Endothelial cell of umbilical vein (primary cell): ENCODE data around the gene DOCK6. TPM values are rescaled to one million over a fixed set of nuclear protein-coding genes. Genes with fewer than 3 reads are reported as not detected.

Experiments used
- BruUV-seq: library from RNA; stranded (reverse); fragments of 400-500 nt; replicated peaks from 2 replicates; lab custom pipeline; 2021; lab: Mats Ljungman, UMichigan
- CTCF ChIA-PET: fragments of 300-600, 350-600 bp; sonication (Branson Sonifier 250); formaldehyde crosslinking; loops from one replicate; lab custom pipeline; 2021; ENCODE audit warnings: antibody characterized with exemption, inconsistent platforms; lab: Charles Lee
- POLR2A ChIA-PET: fragments of 300-600, 350-600 bp; sonication (Branson Sonifier 250); formaldehyde crosslinking; loops from one replicate; lab custom pipeline; 2021; ENCODE audit warnings: antibody characterized with exemption, inconsistent platforms; lab: Charles Lee
- DNase-seq: peaks from one replicate; pipeline ENCODE4 v3.0.0-alpha.2; 2011; ENCODE audit warnings: low read depth, low spot score
- FAIRE-seq: peaks from 2 replicates; lab custom pipeline; 2011; peaks lifted over from hg19 to GRCh38; lab: Jason Lieb, UNC
- H2AFZ ChIP-seq: 2 replicates; pipeline ENCODE4 v1.6.0; 2012; ENCODE audit warnings: low read depth, low read length, control low read depth, inconsistent platforms
- H3K27ac ChIP-seq: 2 replicates; pipeline ENCODE4 v1.5.1; 2011; ENCODE audit warnings: low read depth, mild to moderate bottlenecking, control low read depth, low read length, moderate library complexity; ENCODE audit not compliant: insufficient read depth
- H3K27me3 ChIP-seq, 2 experiments: 2 replicates each; pipeline versions ENCODE4 v1.6.0 to v1.6.1; 2011; ENCODE audit warnings: low read length in 2 of 2, mixed read lengths in 1 of 2; ENCODE audit not compliant: control insufficient read depth in 2 of 2, insufficient read depth in 2 of 2
- H3K36me3 ChIP-seq, 2 experiments: 2 replicates in 1 of 2; 3 replicates in 1 of 2; pipeline ENCODE4 v1.5.1; 2011; ENCODE audit warnings: low read length in 2 of 2, mild to moderate bottlenecking in 1 of 2, moderate library complexity in 1 of 2; ENCODE audit not compliant: control insufficient read depth in 2 of 2, insufficient read depth in 2 of 2; ENCODE audit errors: extremely low read depth in 1 of 2
- H3K4me1 ChIP-seq: 3 replicates; pipeline ENCODE4 v1.5.1; 2011; ENCODE audit warnings: mild to moderate bottlenecking, low read length; ENCODE audit not compliant: control insufficient read depth, insufficient read depth; ENCODE audit errors: extremely low read depth
- H3K4me2 ChIP-seq: 2 replicates; pipeline ENCODE4 v1.6.1; 2011; ENCODE audit warnings: low read length, control low read depth, mixed read lengths; ENCODE audit not compliant: insufficient read depth
- H3K4me3 ChIP-seq, 3 experiments: fragments of 200-600 bp in 1 of 3; sonication (generic), shearing (Covaris generic) in 1 of 3; replicated peaks in 1 of 3; 2 replicates each; pipeline ENCODE4 v1.5.1; 2011 to 2016; ENCODE audit warnings: control low read depth in 3 of 3, low read length in 3 of 3, mild to moderate bottlenecking in 2 of 3, inconsistent platforms in 1 of 3, low read depth in 1 of 3, moderate library complexity in 1 of 3; ENCODE audit not compliant: insufficient read depth in 1 of 3
- H3K79me2 ChIP-seq: 2 replicates; pipeline ENCODE4 v1.6.0; 2012; ENCODE audit warnings: low read length, inconsistent platforms; ENCODE audit not compliant: control insufficient read depth, insufficient read depth
- H3K9ac ChIP-seq: replicated peaks from 2 replicates; pipeline ENCODE3; 2011; ENCODE audit warnings: low read length, control low read depth; ENCODE audit not compliant: insufficient read depth; ENCODE audit errors: extremely low read depth
- H3K9me1 ChIP-seq: replicated peaks from 3 replicates; pipeline ENCODE4 v1.6.0; 2011; ENCODE audit warnings: mild to moderate bottlenecking, low read length; ENCODE audit not compliant: control insufficient read depth, insufficient read depth; ENCODE audit errors: extremely low read depth
- H3K9me3 ChIP-seq: replicated peaks from 2 replicates; pipeline ENCODE4 v1.5.1; 2012; ENCODE audit warnings: low read length, inconsistent platforms; ENCODE audit not compliant: control insufficient read depth, insufficient read depth
- H4K20me1 ChIP-seq: replicated peaks from 2 replicates; pipeline ENCODE3; 2011; ENCODE audit warnings: mild to moderate bottlenecking, low read length; ENCODE audit not compliant: control insufficient read depth, insufficient read depth; ENCODE audit errors: extremely low read depth
- EZH2 ChIP-seq: IDR thresholded peaks from 2 replicates; pipeline ENCODE4 v1.6.1; 2012; ENCODE audit warnings: borderline replicate concordance, low read depth, mild to moderate bottlenecking, moderate library complexity, low read length, inconsistent platforms; ENCODE audit not compliant: severe bottlenecking
- FOS ChIP-seq: IDR thresholded peaks from 2 replicates; pipeline ENCODE4 v1.6.1; 2011; ENCODE audit warnings: mild to moderate bottlenecking, low read length, moderate library complexity, borderline replicate concordance; ENCODE audit not compliant: insufficient read depth
- GATA2 ChIP-seq: IDR thresholded peaks from 2 replicates; pipeline ENCODE4 v1.7.0; 2011; ENCODE audit warnings: low read depth, mild to moderate bottlenecking, moderate library complexity, mixed read lengths, low read length; ENCODE audit not compliant: insufficient read length, insufficient read depth
- JUN ChIP-seq: IDR thresholded peaks from 2 replicates; pipeline ENCODE4 v1.6.1; 2011; ENCODE audit warnings: borderline replicate concordance, low read depth; ENCODE audit not compliant: insufficient read length, insufficient read depth
- MYC ChIP-seq: IDR thresholded peaks from one replicate; pipeline ENCODE4 v1.6.1; 2011; ENCODE audit warnings: mild to moderate bottlenecking, low read depth, low read length
- POLR2A ChIP-seq: IDR thresholded peaks from 2 replicates; pipeline ENCODE4 v1.6.1; 2012; ENCODE audit warnings: low read depth, mild to moderate bottlenecking, control low read depth, low read length
- POLR2AphosphoS5 ChIP-seq: IDR thresholded peaks from 2 replicates; pipeline ENCODE4 v1.6.1; 2012; ENCODE audit warnings: low read depth, mild to moderate bottlenecking, control low read depth, low read length, moderate library complexity; ENCODE audit not compliant: insufficient read depth
- dilution Hi-C: fragments of 300-500 bp; cut with MboI; formaldehyde crosslinking; loops from one replicate; pipeline ENCODE4 v1.15.0; 2019; ENCODE audit warnings: low sequenced_read_pairs; ENCODE audit not compliant: extremely low pct_ligation_motif_present
- intact Hi-C: fragments of 100-400 bp; cut with micrococcal nuclease; formaldehyde crosslinking; loops from one replicate; pipeline ENCODE4 v1.10.0; 2022
- polyA plus RNA-seq, 4 experiments: library from polyadenylated mRNA; depleted of rRNA in 3 of 4; stranded (reverse) in 3 of 4; unstranded in 1 of 4; fragments of >200 nt; gene quantifications; 2 replicates each; pipeline versions ENCODE4 v1.2.1 to v1.2.3, GENCODE V29; 2011 to 2012; ENCODE audit warnings: missing spikeins in 1 of 4
- total RNA-seq: library from RNA; stranded (reverse); gene quantifications from 2 replicates; pipeline ENCODE4 v1.2.3, GENCODE V29; 2021
- TF ChIP-seq, protein P1 (sequence below): IDR thresholded peaks from 2 replicates; pipeline ENCODE4 v1.6.1; 2011; ENCODE audit not compliant: insufficient read depth, insufficient read length
- TF ChIP-seq, protein P2 (sequence below), 2 donors: IDR thresholded peaks; 1 replicate in 1 of 2; 2 replicates in 1 of 2; pipeline ENCODE4 v1.5.1; 2011; ENCODE audit warnings: low read length in 2 of 2, mild to moderate bottlenecking in 2 of 2, moderate library complexity in 2 of 2, control low read depth in 1 of 2, inconsistent platforms in 1 of 2, low read depth in 1 of 2; ENCODE audit not compliant: insufficient read depth in 1 of 2; ENCODE audit errors: extremely low read depth in 1 of 2

Gene DOCK6
- total and polyA plus RNA-seq, 2 donors (not counting 3 experiments of a cell fraction or from before 2014, with no cell fraction given), result 126 to 334 TPM

GRCh38 chr19:11187441-11187840 is 74.9 kb downstream of the DOCK6 start:
- H3K36me3 ChIP-seq, result peaks cover 4 to 16% of the 10 kb centered on the region in 2 experiments
- H3K27ac ChIP-seq, result no peak overlapping the region
- peaks cover 4% of the 10 kb centered on the region for H3K4me1 ChIP-seq
- no peaks in the 10 kb centered on the region for H3K9me1 ChIP-seq
- no peak for FAIRE-seq
- H3K9me3 ChIP-seq, result no peaks in the 10 kb centered on the region
- no peak overlapping the region for H3K9ac ChIP-seq
- dilution Hi-C loops, result no loop called here
- BruUV-seq, result no TSS peak
- CTCF ChIA-PET, result interaction anchor here (0.7 to 5.3 kb wide), 2 partner anchors 11 to 61 kb away, joined by 3 to 25 read pairs; no protein-coding TSS in a partner anchor
- no peak for TF ChIP-seq EZH2
- no peak for TF ChIP-seq JUN
- no peaks in the 10 kb centered on the region for H3K27me3 ChIP-seq
- no peak overlapping the region for H2AFZ ChIP-seq
- no peak overlapping the region for H3K4me3 ChIP-seq
- intact Hi-C loops, result no loop called here
- H4K20me1 ChIP-seq, result no peaks in the 10 kb centered on the region
- DNase-seq, result no peak
- H3K79me2 ChIP-seq, result peaks cover 7% of the 10 kb centered on the region
- POLR2A ChIA-PET, result no interaction called here
- H3K4me2 ChIP-seq, result no peak overlapping the region

DNA sequence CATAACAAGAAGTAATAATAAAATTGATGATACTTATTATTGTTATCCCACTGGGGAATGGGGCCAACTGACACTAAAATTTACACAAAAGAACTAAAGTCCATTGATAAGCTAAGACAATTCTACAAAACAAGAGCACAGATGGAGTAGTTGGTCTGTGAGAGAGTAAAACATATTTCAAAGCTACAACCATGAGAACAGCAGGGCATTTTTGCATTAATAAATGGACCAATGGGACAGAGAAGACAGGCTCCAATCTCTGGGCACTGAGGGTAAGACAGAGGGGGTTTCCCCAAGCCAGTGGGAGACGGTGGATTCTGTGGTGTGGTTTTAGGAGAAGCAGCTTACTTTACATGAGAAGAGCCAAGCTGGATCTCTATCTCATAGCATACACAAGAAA is 79.3 kb downstream of the DOCK6 start:
- FAIRE-seq, result no peak

More for the DNA sequence above, 79.3 kb downstream of the DOCK6 start:
- BruUV-seq, result no TSS peak
- DNase-seq, result no peak
- Histone ChIP-seq H3K27me3 (no peaks in the 10 kb centered on the region), H4K20me1 (no peaks in the 10 kb centered on the region), H3K9ac (no peak overlapping the region), H3K36me3 (peaks cover 2 to 8% of the 10 kb centered on the region in 2 experiments), H3K79me2 (peaks cover 2% of the 10 kb centered on the region), H3K4me2 (no peak overlapping the region), H3K4me3 (no peak overlapping the region), H2AFZ (no peak overlapping the region), H3K9me3 (no peaks in the 10 kb centered on the region), H3K9me1 (no peaks in the 10 kb centered on the region), H3K4me1 (peaks cover 12% of the 10 kb centered on the region), H3K27ac (no peak overlapping the region)
- POLR2A ChIA-PET, result interaction anchor here (1.2 kb wide), 1 partner anchor 15 kb away, joined by 3 read pairs; no protein-coding TSS in a partner anchor
- intact Hi-C loops (no loop called here), dilution Hi-C loops (no loop called here)
- CTCF ChIA-PET, result interaction anchor here (1.0 to 1.6 kb wide), 3 partner anchors 10 to 57 kb away, joined by 3 to 12 read pairs (median 3); no protein-coding TSS in a partner anchor
- TF ChIP-seq, protein P1, sequence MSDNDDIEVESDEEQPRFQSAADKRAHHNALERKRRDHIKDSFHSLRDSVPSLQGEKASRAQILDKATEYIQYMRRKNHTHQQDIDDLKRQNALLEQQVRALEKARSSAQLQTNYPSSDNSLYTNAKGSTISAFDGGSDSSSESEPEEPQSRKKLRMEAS, result no peak
- TF ChIP-seq JUN, result no peak
- TF ChIP-seq FOS, result no peak
- no peak for TF ChIP-seq MYC
- no peak for TF ChIP-seq POLR2AphosphoS5
- TF ChIP-seq, protein P2, sequence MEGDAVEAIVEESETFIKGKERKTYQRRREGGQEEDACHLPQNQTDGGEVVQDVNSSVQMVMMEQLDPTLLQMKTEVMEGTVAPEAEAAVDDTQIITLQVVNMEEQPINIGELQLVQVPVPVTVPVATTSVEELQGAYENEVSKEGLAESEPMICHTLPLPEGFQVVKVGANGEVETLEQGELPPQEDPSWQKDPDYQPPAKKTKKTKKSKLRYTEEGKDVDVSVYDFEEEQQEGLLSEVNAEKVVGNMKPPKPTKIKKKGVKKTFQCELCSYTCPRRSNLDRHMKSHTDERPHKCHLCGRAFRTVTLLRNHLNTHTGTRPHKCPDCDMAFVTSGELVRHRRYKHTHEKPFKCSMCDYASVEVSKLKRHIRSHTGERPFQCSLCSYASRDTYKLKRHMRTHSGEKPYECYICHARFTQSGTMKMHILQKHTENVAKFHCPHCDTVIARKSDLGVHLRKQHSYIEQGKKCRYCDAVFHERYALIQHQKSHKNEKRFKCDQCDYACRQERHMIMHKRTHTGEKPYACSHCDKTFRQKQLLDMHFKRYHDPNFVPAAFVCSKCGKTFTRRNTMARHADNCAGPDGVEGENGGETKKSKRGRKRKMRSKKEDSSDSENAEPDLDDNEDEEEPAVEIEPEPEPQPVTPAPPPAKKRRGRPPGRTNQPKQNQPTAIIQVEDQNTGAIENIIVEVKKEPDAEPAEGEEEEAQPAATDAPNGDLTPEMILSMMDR (IDR thresholded peaks at IDR 0.05; ENCODE audit: extremely low read depth in 1 of 2, insufficient read depth in 1 of 2, low read depth in 1 of 2, low read length in 2 of 2), result no peak
- TF ChIP-seq GATA2, result no peak
- TF ChIP-seq EZH2, result no peak
- no peak for TF ChIP-seq POLR2A
